DND-41 (cell line): Measurements from ENCODE around the gene MFAP2.

ENCODE experiments used
- ATAC-seq: fragments of 200-7000 bp; cut with Tn5 transposase; 3 replicates; pipeline ENCODE4 v1.9.1; 2021; ENCODE audit warnings: low read depth; ENCODE audit not compliant: insufficient read depth
- DNase-seq: peaks from one replicate; pipeline ENCODE4 v3.0.0-alpha.2; 2020
- H2AFZ ChIP-seq: 2 replicates; pipeline ENCODE4 v1.6.0; 2012; ENCODE audit warnings: low read depth, low read length
- H3K27ac ChIP-seq: 2 replicates; pipeline ENCODE4 v1.5.1; 2012; ENCODE audit warnings: low read length, inconsistent platforms
- H3K27me3 ChIP-seq: fragments of 200-600 bp; sonication (generic); 2 replicates; pipeline ENCODE4 v1.6.0; 2012; ENCODE audit warnings: low read length, mild to moderate bottlenecking, inconsistent platforms; ENCODE audit not compliant: insufficient read depth, poor library complexity
- H3K36me3 ChIP-seq: 2 replicates; pipeline ENCODE4 v1.5.1; 2012; ENCODE audit warnings: low read length, inconsistent platforms; ENCODE audit not compliant: insufficient read depth
- H3K4me1 ChIP-seq: 2 replicates; pipeline ENCODE4 v1.5.1; 2012; ENCODE audit warnings: mild to moderate bottlenecking, low read length; ENCODE audit not compliant: insufficient read depth
- H3K4me2 ChIP-seq: 2 replicates; pipeline ENCODE4 v1.6.0; 2012; ENCODE audit warnings: mild to moderate bottlenecking, moderate library complexity, low read length, inconsistent platforms; ENCODE audit not compliant: insufficient read depth
- H3K4me3 ChIP-seq, 2 experiments: fragments of 200-600 bp in 1 of 2; shearing (Covaris generic) in 1 of 2; 2 replicates each; pipeline ENCODE4 v1.5.1; 2012 to 2016; ENCODE audit warnings: inconsistent platforms in 2 of 2, low read length in 2 of 2, mild to moderate bottlenecking in 2 of 2, low read depth in 1 of 2, moderate library complexity in 1 of 2
- H3K79me2 ChIP-seq: 2 replicates; pipeline ENCODE4 v1.6.0; 2012; ENCODE audit warnings: low read length, inconsistent platforms; ENCODE audit not compliant: insufficient read depth
- H3K9ac ChIP-seq: 2 replicates; pipeline ENCODE4 v1.6.0; 2012; ENCODE audit warnings: low read depth, mild to moderate bottlenecking, inconsistent platforms, low read length, moderate library complexity
- H3K9me3 ChIP-seq: 2 replicates; pipeline ENCODE4 v1.5.1; 2012; ENCODE audit warnings: low read length, moderate library complexity, mild to moderate bottlenecking, inconsistent platforms; ENCODE audit not compliant: insufficient read depth, severe bottlenecking
- H4K20me1 ChIP-seq: 2 replicates; pipeline ENCODE4 v1.6.0; 2012; ENCODE audit warnings: low read length; ENCODE audit not compliant: insufficient read depth
- CTCF ChIP-seq: IDR thresholded peaks from 2 replicates; pipeline ENCODE4 v1.5.1; 2012; ENCODE audit warnings: borderline replicate concordance, low read length, moderate library complexity, mild to moderate bottlenecking; ENCODE audit not compliant: poor library complexity, severe bottlenecking; ENCODE audit errors: extremely low read depth
- EZH2 ChIP-seq: IDR thresholded peaks from 3 replicates; pipeline ENCODE4 v1.6.1; 2012; ENCODE audit warnings: borderline replicate concordance, low read depth, mild to moderate bottlenecking, moderate library complexity, low read length, inconsistent platforms; ENCODE audit not compliant: severe bottlenecking

The MFAP2 gene

GRCh38 chr1:16992102-16992501 is 11.7 kb upstream of the MFAP2 start:
- no peaks in the 10 kb centered on the region for H3K79me2 ChIP-seq
- no peak for ATAC-seq
- H2AFZ ChIP-seq, result no peak overlapping the region
- TF ChIP-seq EZH2 (no peak), CTCF (no peak)
- no peaks in the 10 kb centered on the region for H3K27me3 ChIP-seq
- no peaks in the 10 kb centered on the region for H3K4me1 ChIP-seq
- H4K20me1 ChIP-seq, result no peaks in the 10 kb centered on the region; the same call in 1 of the 2 replicates
- no peak for DNase-seq
- H3K9me3 ChIP-seq, result no peaks in the 10 kb centered on the region
- no peak overlapping the region for H3K27ac ChIP-seq
- H3K36me3 ChIP-seq, result peaks cover 32% of the 10 kb centered on the region
- H3K4me2 ChIP-seq, result no peak overlapping the region
- no peak overlapping the region for H3K4me3 ChIP-seq
- H3K9ac ChIP-seq, result no peak overlapping the region

DNA sequence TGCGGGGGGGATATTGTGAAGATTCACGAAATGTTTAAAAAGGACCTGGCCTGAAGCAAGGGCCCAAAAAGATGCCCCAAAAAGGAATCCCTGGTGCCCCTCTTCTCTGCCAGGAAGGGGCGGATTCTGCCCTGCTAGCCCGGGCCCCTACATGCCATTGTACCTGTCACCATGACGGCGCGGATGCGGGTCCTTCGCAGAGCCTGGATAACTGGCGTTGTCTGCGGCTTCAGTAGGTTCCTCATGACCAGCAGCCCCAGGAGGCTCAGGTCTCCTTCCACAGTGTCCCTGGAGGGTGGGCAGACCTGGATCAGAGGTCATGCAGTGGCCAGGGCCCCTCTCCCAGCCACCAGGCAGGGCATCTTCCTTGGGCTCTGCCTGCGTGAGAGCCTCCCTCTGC is 11.2 kb upstream of the MFAP2 start:
- Histone ChIP-seq H3K4me2 (no peak overlapping the region), H3K9ac (no peak overlapping the region), H4K20me1 (no peaks in the 10 kb centered on the region; the same call in 1 of the 2 replicates), H3K27ac (no peak overlapping the region), H3K79me2 (no peaks in the 10 kb centered on the region), H3K9me3 (no peaks in the 10 kb centered on the region), H3K27me3 (no peaks in the 10 kb centered on the region), H2AFZ (no peak overlapping the region), H3K36me3 (peaks cover 29% of the 10 kb centered on the region), H3K4me3 (no peak overlapping the region), H3K4me1 (no peaks in the 10 kb centered on the region)
- no peak for ATAC-seq
- TF ChIP-seq CTCF, result no peak
- no peak for TF ChIP-seq EZH2
- DNase-seq, result no peak

GRCh38 chr1:16989676-16990391 is 9.4 kb upstream of the MFAP2 start:
- Histone ChIP-seq H3K27me3 (no peaks in the 10 kb centered on the region), H3K9me3 (no peaks in the 10 kb centered on the region), H3K9ac (no peak overlapping the region), H4K20me1 (no peaks in the 10 kb centered on the region; the same call in 1 of the 2 replicates), H2AFZ (no peak overlapping the region), H3K79me2 (no peaks in the 10 kb centered on the region), H3K4me2 (no peak overlapping the region), H3K27ac (no peak overlapping the region), H3K4me1 (no peaks in the 10 kb centered on the region), H3K4me3 (no peak overlapping the region), H3K36me3 (peaks cover 28% of the 10 kb centered on the region)
- no peak for ATAC-seq
- no peak for TF ChIP-seq CTCF
- TF ChIP-seq EZH2, result no peak
- no peak for DNase-seq

GRCh38 chr1:16988210-16988609 is 7.8 kb upstream of the MFAP2 start:
- no peak for DNase-seq
- Histone ChIP-seq H4K20me1 (no peaks in the 10 kb centered on the region; the same call in 1 of the 2 replicates), H3K27me3 (no peaks in the 10 kb centered on the region), H3K9me3 (no peaks in the 10 kb centered on the region), H3K79me2 (no peaks in the 10 kb centered on the region), H3K4me2 (no peak overlapping the region), H3K4me3 (no peak overlapping the region), H3K9ac (no peak overlapping the region), H3K36me3 (peaks cover 28% of the 10 kb centered on the region), H3K4me1 (no peaks in the 10 kb centered on the region), H2AFZ (no peak overlapping the region), H3K27ac (no peak overlapping the region)
- no peak for ATAC-seq
- TF ChIP-seq EZH2 (no peak), CTCF (no peak)
